ENCODE results near the gene PRKN.
"Not testable (repeated sequence)": the region's sequence is repeated elsewhere in the genome, so short reads cannot be mapped to it uniquely, and the experiment has no call there.

The PRKN gene

GRCh38 chr6:162538643-162539064 is 188.9 kb downstream of the PRKN start:
- DNase-seq (ENCODE audit: low read depth) = no peak

- DNase-seq (ENCODE audit: low read depth) = no peak
Measured at GRCh38 chr6:162533009-162533400, 194.6 kb downstream of the PRKN start.

DNA sequence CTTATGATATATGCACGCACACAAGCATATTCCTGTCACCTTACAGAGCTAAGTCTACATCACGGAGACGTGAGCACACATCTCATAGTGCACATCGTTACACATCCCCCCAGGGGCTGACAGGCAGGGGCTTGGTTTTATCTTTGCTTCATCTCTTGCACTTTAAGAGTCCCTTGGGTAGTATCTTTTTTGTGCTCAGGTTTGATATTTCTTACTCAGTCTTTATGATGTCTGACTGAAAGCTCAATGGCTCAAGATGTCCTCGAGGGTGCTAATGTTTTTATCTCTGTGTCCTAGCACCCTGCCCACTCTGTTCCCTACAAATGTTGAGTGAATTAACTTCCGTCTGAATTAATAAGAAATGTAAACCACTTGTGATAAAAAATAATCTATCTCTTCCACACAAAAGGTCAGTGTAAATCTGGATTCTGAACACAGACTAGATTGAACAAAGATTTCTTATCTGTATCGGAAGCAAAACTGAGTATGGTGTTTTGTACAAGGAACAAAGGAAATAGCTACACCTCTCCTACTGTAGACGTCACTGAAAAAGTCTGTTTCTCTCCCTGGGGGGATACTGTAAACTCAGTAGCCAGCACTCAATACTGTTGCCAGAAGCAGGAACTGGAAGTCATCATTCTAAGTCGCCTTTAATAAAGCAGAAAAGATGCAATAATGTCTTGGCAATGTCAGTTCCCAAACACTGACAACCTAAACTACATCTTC is 195.1 kb downstream of the PRKN start:
- DNase-seq (ENCODE audit: low read depth) = no peak

DNA sequence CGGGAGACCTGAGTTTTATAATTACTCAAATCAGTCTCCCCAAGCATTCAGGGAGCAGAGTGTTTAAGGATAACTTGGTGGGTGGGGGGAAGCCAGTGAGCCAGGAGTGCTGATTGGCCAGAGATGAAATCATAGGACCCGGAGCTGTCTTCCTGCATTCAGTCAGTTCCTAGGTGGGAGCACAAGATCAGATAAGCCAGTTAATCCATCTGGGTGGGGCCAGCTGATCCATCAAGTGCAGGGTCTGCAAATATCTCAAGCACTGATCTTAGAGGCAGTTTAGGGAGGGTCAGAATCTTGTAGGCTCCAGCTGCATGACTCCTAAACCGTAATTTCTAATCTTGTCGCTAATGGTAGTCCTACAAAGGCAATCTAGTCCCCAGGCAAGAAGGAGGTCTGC is 196.2 kb downstream of the PRKN start:
- not testable (repeated sequence) for DNase-seq (ENCODE audit: low read depth)

GRCh38 chr6:162528538-162528937 is 199.0 kb downstream of the PRKN start:
- no peak for DNase-seq (ENCODE audit: low read depth)

GRCh38 chr6:162526960-162527359 is 200.6 kb downstream of the PRKN start:
- DNase-seq (ENCODE audit: low read depth) = no peak

DNA sequence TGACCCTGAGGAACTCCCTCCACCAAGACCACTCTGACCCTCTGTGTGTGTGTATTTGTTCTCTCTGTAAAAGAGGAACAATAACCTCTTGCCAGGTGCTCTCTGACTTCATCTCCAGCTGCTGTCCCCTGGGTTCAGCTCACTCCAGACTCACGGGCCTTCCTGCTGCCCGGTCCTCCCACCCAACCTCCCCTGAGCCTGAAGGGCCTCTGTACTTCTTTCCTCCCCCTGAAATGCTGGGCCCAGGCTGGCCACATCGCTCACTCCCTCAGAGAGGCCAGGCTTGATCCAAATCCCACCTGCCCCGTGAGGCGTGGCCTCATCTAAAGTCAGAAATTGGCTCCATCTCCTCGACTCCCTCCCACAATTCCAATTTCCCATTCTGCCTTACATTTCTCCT is 202.4 kb downstream of the PRKN start:
- DNase-seq (ENCODE audit: low read depth) = no peak

GRCh38 chr6:162512744-162513143 is 214.8 kb downstream of the PRKN start:
- DNase-seq (ENCODE audit: low read depth) = no peak

DNA sequence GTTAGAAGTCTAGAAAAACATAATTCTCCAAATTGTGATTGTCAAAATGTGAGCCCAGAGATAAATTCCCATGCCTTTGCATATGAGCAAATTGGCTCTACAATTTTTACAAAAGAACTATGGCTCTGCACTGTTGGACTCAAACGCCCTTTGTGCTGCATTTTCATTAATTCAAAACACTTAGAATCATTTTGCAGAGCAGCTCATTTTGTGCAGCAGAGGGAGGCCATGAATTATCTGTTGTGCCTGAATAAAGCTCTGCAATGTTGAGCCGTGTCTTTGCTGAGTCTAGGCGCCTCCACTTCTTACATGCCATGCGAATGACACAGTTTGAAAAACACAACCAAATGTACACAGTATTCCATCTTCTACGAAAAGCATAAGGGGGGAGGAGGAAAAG is 230.2 kb downstream of the PRKN start:
- no peak for DNase-seq (ENCODE audit: low read depth)

DNA sequence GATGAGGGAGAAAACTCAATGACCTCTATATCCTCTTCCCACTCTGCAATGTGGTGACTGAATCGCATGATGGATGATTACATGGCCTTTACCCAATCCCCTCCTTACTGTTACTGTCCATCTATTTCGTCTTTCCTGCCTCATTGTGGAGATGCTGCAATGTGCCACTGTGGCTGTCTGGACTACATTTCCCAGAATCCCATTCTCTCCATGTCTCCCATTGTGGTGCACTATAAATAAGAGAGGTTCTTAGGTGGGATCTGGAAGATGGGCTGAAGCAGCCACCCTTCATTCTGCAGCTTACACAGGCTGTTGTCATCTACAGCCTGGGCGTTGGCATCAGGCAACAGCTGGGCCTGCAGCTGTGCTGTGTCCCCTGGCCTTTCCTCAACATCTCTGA is 233.6 kb downstream of the PRKN start:
- DNase-seq (ENCODE audit: low read depth) = no peak

DNA sequence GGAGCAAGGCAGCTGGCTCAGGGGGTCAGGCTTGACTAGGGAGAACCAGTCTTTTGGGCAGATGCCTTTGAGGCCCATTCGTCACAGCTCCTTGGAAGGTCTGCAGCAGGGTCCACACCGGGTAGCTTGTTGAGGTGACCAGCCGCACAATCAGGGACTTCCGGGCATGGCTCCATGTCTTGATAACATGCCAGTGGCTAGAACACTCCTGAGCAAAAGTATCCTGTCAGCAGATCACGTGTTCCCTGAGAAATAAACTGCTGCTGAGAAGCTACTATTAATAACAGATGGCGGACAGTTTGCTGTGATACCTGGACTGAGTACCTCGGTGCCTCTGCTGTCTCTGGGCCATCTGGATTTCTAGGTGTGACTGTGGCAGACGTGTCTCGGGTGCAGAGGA is 235.9 kb downstream of the PRKN start:
- DNase-seq (ENCODE audit: low read depth) = no peak

- no peak for DNase-seq (ENCODE audit: low read depth)
Measured at GRCh38 chr6:162489101-162489976, 238.2 kb downstream of the PRKN start.

- DNase-seq (ENCODE audit: low read depth) = no peak
Measured at GRCh38 chr6:162488444-162488843, 239.1 kb downstream of the PRKN start.

- no peak for DNase-seq (ENCODE audit: low read depth)
Measured at GRCh38 chr6:162485464-162485863, 242.1 kb downstream of the PRKN start.

GRCh38 chr6:162481938-162482337 is 245.6 kb downstream of the PRKN start:
- no peak for DNase-seq (ENCODE audit: low read depth)

DNA sequence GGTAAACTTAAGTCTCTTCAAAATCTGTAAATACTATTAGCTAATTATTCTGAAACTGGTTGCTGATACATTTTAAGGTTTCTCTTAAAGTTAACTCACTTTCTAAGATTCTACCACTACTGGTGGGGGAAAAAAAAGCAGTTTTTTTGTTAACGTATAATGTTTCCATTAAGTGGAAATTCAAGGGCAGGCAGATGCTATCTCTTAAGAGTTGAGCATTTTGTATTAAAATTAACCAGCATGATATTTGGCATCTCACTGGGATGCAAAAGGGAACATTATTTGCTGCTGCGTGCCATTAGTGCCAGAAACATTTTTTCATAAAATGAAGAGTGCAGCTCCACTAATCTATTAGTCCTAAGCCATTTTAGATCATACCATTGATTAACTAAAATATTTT is 246.2 kb downstream of the PRKN start:
- no peak for DNase-seq (ENCODE audit: low read depth)

- DNase-seq (ENCODE audit: low read depth) = no peak
Measured at GRCh38 chr6:162478192-162478671, 249.3 kb downstream of the PRKN start.

DNA sequence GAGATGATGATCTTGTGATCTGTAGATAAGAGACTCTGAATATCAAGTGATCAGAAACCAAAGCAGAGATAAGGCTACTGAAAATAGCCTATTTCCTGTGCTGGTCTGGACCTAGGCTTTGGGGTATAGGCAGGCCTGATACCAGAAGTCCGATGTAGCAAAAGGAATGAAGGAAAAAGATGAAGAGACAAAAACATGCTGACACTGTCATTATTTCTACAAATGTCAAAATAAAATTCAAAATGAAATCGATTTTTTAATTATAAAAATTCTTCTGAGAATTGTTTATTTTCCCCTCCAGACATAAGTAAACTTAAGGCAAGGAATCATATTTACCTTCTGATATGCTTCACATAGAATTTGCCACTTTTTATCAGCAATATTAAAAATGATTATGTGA is 252.8 kb downstream of the PRKN start:
- no peak for DNase-seq (ENCODE audit: low read depth)

- no peak for DNase-seq (ENCODE audit: low read depth)
Measured at GRCh38 chr6:162471842-162472241, 255.7 kb downstream of the PRKN start.

DNA sequence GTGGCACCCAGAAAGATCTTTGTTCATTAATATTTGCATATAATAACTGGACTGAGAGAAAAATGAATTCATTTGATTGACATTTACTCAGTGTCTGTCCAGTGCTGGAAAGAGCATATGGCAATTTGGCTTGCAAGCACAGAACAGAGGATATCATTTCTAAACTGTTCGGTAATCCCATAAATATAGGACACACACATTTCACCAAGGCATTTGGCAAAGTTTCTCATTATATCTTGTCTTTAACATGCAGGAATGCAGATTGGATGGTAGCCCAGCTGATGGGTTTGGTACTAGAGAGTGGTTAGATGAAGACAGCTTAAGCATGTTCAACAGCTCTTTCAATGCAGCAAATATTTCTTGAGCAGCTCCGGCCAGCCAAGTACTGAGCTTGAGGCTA is 259.2 kb downstream of the PRKN start:
- DNase-seq (ENCODE audit: low read depth) = no peak

DNA sequence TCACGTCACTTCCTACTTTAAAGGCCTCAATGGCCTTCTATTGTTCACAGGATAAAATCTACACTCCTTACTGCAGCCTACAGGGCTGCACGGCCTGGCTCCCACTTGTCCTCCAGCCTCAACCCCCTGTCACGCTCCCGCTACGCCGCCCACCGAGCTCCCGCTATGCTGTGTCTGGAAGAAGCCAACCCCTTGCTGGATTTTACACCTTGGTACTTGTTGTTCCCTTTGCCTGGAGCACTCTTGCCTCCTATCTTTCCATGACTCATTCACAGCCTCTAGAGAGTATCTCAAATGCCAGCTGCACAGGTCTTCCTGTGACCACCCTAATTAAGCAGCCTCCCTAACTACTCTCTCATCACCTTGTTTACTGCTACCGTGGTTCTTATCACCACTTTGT is 259.9 kb downstream of the PRKN start:
- DNase-seq (ENCODE audit: low read depth) = no peak

DNA sequence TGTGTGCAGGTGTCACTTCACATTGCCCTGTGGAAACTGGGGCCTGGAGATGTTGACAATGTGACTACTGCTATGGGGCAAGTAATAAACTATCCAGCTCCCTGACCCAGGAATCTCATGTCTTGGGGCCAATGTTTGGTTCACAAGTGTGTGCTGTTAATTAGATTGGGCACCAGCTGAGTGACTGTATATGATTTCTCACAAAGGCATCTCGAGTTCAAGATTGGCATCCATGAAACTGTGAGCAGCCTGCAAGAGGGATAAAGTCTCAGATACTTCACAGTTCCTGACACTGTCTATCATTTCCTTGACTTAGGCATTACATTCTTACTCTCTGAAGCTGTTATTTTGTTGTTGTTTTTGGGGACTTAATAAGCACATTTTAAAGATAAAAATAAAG is 264.0 kb downstream of the PRKN start:
- DNase-seq (ENCODE audit: low read depth) = no peak

DNA sequence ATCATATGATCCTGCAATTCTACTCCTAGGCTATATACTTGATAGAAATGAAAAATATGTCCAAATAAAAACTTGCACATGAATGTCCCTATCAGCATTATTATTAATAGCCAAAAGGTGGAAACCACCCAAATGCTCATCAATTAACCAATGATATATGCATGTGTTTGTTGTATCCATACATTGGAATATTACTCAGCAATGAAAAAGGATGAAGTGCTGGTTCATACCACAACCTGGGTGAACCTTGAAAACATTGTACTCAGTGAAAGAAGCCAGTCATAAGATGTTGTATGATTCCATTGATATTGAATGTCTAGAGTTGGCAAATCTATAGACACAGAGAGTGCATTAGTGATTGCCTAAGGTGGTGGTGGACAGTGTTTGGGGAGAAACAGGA is 267.6 kb downstream of the PRKN start:
- no peak for DNase-seq (ENCODE audit: low read depth)
